Effector memory CD4-positive, alpha-beta T cell (primary cell): ENCODE measurements around the gene STAC2.

Experiments
- DNase-seq, 3 donors: peaks; one replicate each; pipeline ENCODE4 v3.0.0-alpha.2; 2020
- H3K27ac ChIP-seq: 2 replicates; pipeline ENCODE4 v1.7.0; 2013; ENCODE audit warnings: mild to moderate bottlenecking, low read length, moderate library complexity; ENCODE audit not compliant: insufficient read depth, poor library complexity, severe bottlenecking
- H3K27me3 ChIP-seq: replicated peaks from 2 replicates; pipeline ENCODE4 v1.7.0; 2013; ENCODE audit warnings: mild to moderate bottlenecking, low read length; ENCODE audit not compliant: insufficient read depth, control insufficient read depth, poor library complexity, severe bottlenecking
- H3K36me3 ChIP-seq: 2 replicates; pipeline ENCODE4 v1.7.0; 2013; ENCODE audit warnings: mild to moderate bottlenecking, low read length, moderate library complexity; ENCODE audit not compliant: control insufficient read depth, insufficient read depth
- H3K4me1 ChIP-seq: 2 replicates; pipeline ENCODE4 v1.7.0; 2013; ENCODE audit warnings: low read length, mild to moderate bottlenecking; ENCODE audit not compliant: control insufficient read depth, insufficient read depth, poor library complexity, severe bottlenecking
- H3K4me3 ChIP-seq: 2 replicates; pipeline ENCODE4 v1.7.0; 2013; ENCODE audit warnings: low read length, low read depth, mild to moderate bottlenecking; ENCODE audit not compliant: insufficient read depth, poor library complexity, severe bottlenecking
- H3K9me3 ChIP-seq: 2 replicates; pipeline ENCODE4 v1.7.0; 2013; ENCODE audit warnings: mild to moderate bottlenecking, low read length, moderate library complexity; ENCODE audit not compliant: control insufficient read depth

STAC2 gene

DNA sequence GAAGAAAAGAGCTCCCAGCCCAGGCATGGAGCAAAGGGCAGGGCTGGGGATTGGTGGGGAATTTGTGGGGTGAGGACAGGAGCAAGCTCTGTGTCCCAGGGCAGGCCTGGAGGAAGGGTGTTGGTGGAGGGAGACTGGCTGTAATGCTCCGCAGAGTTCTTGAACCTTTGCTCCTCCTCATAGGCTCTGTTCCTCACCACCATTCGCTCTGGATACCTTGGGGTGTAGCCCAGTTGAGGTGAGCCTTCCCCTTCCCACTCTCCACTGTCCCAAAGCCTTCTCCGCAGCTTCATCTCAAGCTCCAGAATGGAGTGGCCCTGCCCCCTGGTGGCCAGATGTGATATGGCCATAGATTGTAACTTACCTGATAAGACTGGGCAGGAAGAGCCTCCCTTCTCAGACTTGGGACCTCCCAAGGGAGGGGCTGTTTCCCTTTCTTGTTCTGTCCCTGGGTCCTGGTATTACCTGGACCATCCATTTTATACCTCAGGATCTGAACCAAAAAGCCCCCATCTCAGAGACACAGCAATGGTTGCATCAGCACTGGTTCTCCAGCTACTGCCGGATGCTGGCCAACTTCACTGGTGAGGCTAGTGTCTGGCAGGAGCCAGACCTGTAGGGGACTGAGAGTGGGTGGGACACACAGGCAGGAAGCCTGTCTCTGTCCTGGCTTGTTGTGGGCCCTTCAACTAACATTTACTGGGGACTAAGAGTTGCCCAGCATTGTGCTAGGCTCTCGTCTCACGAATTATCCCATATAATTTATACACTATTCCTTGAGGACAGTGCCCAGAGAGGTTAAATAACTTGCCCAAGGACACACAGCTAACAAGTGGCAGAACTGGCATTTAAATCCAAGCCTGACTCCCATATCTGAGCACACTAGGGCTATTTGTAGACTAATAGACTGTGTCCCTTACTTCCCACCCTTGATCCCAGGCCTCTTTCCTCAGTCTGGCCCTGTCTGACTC, 19.1 kb upstream of the STAC2 start:
- peak; percentile 65 to 78 (median 65) for DNase-seq
- H3K36me3 ChIP-seq: no peaks in the 10 kb centered on the region
- no peak overlapping the region for H3K27ac ChIP-seq
- H3K4me3 ChIP-seq: no peak overlapping the region
- H3K4me1 ChIP-seq: peaks cover 8% of the 10 kb centered on the region
- no peaks in the 10 kb centered on the region for H3K27me3 ChIP-seq
- no peaks in the 10 kb centered on the region for H3K9me3 ChIP-seq

- H3K36me3 ChIP-seq: no peaks in the 10 kb centered on the region
- H3K27ac ChIP-seq: no peak overlapping the region
- H3K4me1 ChIP-seq: peaks cover 15% of the 10 kb centered on the region
- no peaks in the 10 kb centered on the region for H3K27me3 ChIP-seq
- no peak overlapping the region for H3K4me3 ChIP-seq
- no peaks in the 10 kb centered on the region for H3K9me3 ChIP-seq
- no peak for DNase-seq
Measured at GRCh38 chr17:39244016-39244599, 18.4 kb upstream of the STAC2 start.

DNA sequence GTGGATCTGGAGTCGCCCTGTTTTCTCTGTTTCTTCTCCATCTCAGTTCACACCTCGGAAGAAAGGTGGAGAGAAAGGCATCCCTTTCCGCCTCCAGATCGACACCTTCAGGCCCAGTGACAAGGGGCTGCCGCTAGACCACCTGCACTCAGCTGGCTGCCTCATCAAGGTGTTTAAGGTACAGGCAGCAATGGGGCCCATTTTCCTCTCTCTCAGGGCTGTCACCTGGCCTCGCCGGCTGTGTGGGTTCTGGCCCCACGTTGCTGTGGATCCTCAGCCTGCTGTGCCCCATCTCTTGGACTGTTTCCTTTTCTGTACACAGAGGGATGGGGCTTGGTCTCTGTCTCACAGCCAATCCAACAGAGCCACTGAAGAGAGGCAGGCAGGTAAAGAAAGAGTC, 17.4 kb upstream of the STAC2 start:
- no peak for DNase-seq
- no peaks in the 10 kb centered on the region for H3K36me3 ChIP-seq

DNA sequence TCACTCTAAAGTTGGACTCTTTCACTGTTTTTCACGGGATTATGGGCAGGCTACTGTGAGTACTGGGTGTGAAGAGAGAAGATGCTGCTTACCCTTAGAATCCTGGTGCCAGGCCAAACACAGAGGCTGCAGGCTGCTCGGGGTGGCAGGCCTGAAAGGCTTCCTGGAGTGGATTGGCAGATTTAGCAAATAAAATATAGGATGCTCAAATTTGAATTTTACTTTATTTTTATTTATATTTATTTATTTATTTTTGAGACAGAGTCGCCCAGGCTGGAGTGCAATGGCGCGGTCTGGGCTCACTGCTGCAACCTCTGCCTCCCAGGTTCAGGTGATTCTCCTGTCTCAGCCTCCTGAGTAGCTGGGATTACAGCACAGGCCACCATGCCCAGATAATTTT, 14.9 kb upstream of the STAC2 start:
- Histone ChIP-seq H3K4me1 (peaks cover 33% of the 10 kb centered on the region), H3K9me3 (no peaks in the 10 kb centered on the region), H3K27me3 (no peaks in the 10 kb centered on the region), H3K27ac (no peak overlapping the region), H3K4me3 (no peak overlapping the region), H3K36me3 (no peaks in the 10 kb centered on the region)
- no peak for DNase-seq

More for the DNA sequence above, 17.4 kb upstream of the STAC2 start:
- H3K27me3 ChIP-seq: no peaks in the 10 kb centered on the region
- no peak overlapping the region for H3K27ac ChIP-seq
- H3K4me1 ChIP-seq: peaks cover 19% of the 10 kb centered on the region
- no peaks in the 10 kb centered on the region for H3K9me3 ChIP-seq
- H3K4me3 ChIP-seq: no peak overlapping the region

DNA sequence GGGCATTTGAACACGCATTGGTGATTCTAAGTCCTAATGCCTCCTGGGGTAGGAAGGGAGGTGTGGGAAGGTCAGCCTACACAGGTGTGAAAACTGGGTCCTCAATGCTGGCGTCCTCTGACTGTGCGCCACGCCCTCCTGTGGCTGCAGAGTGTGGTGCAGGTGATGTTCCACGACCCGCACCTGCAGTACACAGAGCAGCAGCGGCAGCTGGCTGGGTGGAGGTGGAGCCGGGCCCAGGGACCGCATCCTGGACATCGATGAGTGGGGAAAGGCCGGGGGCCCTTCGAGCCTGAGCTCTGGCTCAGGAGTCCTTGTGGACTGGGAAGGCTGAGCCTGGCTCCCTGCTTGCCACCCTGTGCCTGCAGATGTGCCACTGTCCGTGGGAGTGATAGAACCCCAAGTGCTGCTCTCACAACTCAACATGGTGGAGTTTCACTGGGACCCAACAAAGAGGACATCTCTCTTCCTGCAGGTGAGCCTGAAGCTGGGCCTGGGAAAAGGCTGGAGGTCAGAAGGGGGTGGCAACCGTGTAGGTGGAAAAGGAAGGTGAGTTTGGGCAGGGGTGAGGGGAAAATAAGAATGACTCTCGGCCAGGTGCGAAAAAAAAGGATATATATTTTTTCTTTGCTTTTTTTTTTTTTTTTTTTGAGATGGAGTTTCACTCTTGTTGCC, 14.0 kb upstream of the STAC2 start:
- DNase-seq: peak; percentile 38 to 59 (median 51)
- Histone ChIP-seq H3K4me1 (peaks cover 31% of the 10 kb centered on the region), H3K9me3 (no peaks in the 10 kb centered on the region), H3K27ac (no peak overlapping the region), H3K27me3 (no peaks in the 10 kb centered on the region), H3K36me3 (no peaks in the 10 kb centered on the region), H3K4me3 (no peak overlapping the region)

GRCh38 chr17:39238311-39238972, 12.7 kb upstream of the STAC2 start:
- Histone ChIP-seq H3K27me3 (no peaks in the 10 kb centered on the region), H3K27ac (peak overlapping the region; percentile 53), H3K4me3 (no peak overlapping the region), H3K36me3 (no peaks in the 10 kb centered on the region), H3K9me3 (no peaks in the 10 kb centered on the region), H3K4me1 (peaks cover 26% of the 10 kb centered on the region)
- peak; percentile 71 to 78 (median 75) for DNase-seq

- H3K4me1 ChIP-seq: peaks cover 26% of the 10 kb centered on the region
- DNase-seq: no peak
- H3K36me3 ChIP-seq: no peaks in the 10 kb centered on the region
- peak overlapping the region; percentile 53 for H3K27ac ChIP-seq
- no peaks in the 10 kb centered on the region for H3K9me3 ChIP-seq
- no peaks in the 10 kb centered on the region for H3K27me3 ChIP-seq
- no peak overlapping the region for H3K4me3 ChIP-seq
Measured at GRCh38 chr17:39237586-39237985, 11.8 kb upstream of the STAC2 start.

DNA sequence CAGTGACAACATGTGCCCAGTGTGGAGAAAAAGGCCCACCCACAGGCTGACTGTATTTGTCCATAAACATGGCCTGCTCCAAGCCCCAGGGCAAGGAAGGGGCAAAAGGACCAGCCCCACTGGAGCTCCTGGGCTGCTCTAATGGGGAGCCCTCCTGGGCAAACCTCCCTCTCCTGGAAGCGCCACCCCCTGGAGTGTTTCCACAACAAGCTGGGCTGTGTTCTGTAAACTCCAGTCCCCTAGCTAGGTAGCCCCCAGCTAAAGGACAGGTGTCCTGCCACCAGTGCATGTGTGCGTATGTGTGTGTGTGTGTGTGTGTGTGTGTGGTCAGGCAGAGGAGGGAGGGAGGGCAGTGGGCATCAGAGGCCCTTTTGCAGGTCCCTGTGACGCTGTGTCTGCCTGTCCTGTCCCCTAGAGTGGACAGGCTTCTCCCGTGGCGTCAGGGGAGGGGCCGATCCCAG, 11.3 kb upstream of the STAC2 start:
- Histone ChIP-seq H3K9me3 (no peaks in the 10 kb centered on the region), H3K4me3 (no peak overlapping the region), H3K36me3 (no peaks in the 10 kb centered on the region), H3K27me3 (no peaks in the 10 kb centered on the region), H3K27ac (no peak overlapping the region), H3K4me1 (peaks cover 26% of the 10 kb centered on the region)
- DNase-seq: no peak

DNA sequence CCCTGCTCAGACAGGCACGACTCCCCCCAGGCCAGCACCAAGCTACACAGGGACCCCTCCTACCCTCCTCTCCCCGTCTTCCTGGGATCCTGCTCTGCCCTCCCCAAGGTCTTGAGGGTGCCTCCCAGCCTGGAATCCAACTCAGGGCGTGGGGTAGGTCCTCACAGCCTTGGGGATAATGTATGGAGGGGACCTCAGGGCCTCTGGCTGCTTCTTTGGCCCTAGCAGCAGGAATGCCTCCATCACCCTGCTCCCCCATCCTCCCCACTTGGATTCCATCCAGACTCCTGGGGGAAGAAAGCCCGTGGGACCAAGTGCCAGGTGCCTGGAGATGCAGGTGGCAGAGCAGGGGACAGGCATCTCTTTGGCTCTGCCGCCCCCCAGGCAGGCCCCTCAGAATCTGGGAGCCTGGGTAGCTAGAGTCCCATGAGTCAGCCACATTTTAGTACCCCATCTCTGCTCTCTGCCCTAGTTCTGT, 10.7 kb upstream of the STAC2 start:
- Histone ChIP-seq H3K9me3 (no peaks in the 10 kb centered on the region), H3K4me1 (peaks cover 30% of the 10 kb centered on the region), H3K27me3 (no peaks in the 10 kb centered on the region), H3K4me3 (no peak overlapping the region), H3K27ac (no peak overlapping the region), H3K36me3 (no peaks in the 10 kb centered on the region)
- no peak for DNase-seq
